ENCODE data around the gene CDK18.

Gene CDK18

DNA sequence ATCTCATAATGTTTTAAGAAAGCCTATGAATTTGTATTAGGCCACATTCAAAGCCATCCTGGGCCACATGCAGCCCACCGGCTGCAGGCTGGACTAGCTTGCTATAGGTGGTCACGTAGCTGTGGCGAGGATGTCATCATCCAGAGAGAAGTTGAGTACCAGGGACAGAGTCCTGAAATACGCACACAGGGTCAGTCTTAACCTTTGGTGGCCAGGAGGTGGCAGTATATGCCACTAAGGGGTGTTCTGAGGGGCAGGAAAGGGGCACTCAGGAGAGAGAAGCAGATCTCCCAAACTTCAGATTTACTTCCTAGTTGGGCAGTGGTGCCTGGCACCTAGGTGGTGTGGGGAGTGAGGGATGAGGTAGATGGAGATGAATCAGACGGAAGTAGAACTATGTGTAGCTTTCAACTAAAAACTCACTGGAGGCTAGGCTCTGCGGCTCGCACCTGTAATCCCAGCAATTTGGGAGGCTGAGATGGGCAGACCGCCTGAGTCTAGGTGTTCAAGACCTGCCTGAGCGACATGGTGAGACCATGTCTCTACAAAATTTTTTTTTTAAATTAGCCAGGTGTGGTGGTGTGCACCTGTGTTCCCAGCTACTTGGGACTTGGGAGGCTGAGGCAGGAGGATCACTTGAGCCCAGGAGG lies 16.3 kb upstream of the CDK18 start:
- TF ChIP-seq REST (IDR thresholded peaks at IDR 0.05; ENCODE audit: insufficient replicate concordance, low read depth) = peak; percentile 89
- no peak for TF ChIP-seq GABPA (IDR thresholded peaks at IDR 0.05; ENCODE audit: low read depth)
- TF ChIP-seq SPI1 (IDR thresholded peaks at IDR 0.05; ENCODE audit: borderline replicate concordance, low read depth) = no peak
- peak; percentile 80 for TF ChIP-seq CTCF (IDR thresholded peaks at IDR 0.05; ENCODE audit: insufficient read depth, low read length)
- no peak for TF ChIP-seq POLR2AphosphoS5 (IDR thresholded peaks at IDR 0.05; ENCODE audit: low read depth)
- no peak overlapping the region for H3K27ac ChIP-seq (replicated peaks)

GRCh38 chr1:205491794-205492193 lies 12.7 kb upstream of the CDK18 start:
- TF ChIP-seq GABPA (IDR thresholded peaks at IDR 0.05; ENCODE audit: low read depth) (no peak), CTCF (IDR thresholded peaks at IDR 0.05; ENCODE audit: insufficient read depth, low read length) (no peak), SPI1 (IDR thresholded peaks at IDR 0.05; ENCODE audit: borderline replicate concordance, low read depth) (no peak), POLR2AphosphoS5 (IDR thresholded peaks at IDR 0.05; ENCODE audit: low read depth) (no peak), REST (IDR thresholded peaks at IDR 0.05; ENCODE audit: insufficient replicate concordance, low read depth) (no peak)
- H3K4me3 ChIP-seq (replicated peaks; ENCODE audit: insufficient read depth, low read length) = no peak overlapping the region
- no peak for DNase-seq (ENCODE audit: low read depth in 1 of 2, low spot score in 1 of 2)
- H3K27ac ChIP-seq (replicated peaks) = no peak overlapping the region
- H3K27me3 ChIP-seq (ENCODE audit: insufficient read depth, poor library complexity, severe bottlenecking) = peaks cover 9% of the 10 kb centered on the region

More for the DNA sequence above, 16.3 kb upstream of the CDK18 start:
- H3K4me3 ChIP-seq (replicated peaks; ENCODE audit: insufficient read depth, low read length) = no peak overlapping the region
- DNase-seq (ENCODE audit: low read depth in 1 of 2, low spot score in 1 of 2) = peak in 1 of 2 experiments; percentile 34
- H3K27me3 ChIP-seq (ENCODE audit: insufficient read depth, poor library complexity, severe bottlenecking) = peaks cover 16% of the 10 kb centered on the region

GRCh38 chr1:205492201-205492667 lies 12.2 kb upstream of the CDK18 start:
- Histone ChIP-seq H3K4me3 (replicated peaks; ENCODE audit: insufficient read depth, low read length) (no peak overlapping the region), H3K27ac (replicated peaks) (no peak overlapping the region), H3K27me3 (ENCODE audit: insufficient read depth, poor library complexity, severe bottlenecking) (peaks cover 9% of the 10 kb centered on the region)
- TF ChIP-seq CTCF (IDR thresholded peaks at IDR 0.05; ENCODE audit: insufficient read depth, low read length) (no peak), GABPA (IDR thresholded peaks at IDR 0.05; ENCODE audit: low read depth) (no peak), SPI1 (IDR thresholded peaks at IDR 0.05; ENCODE audit: borderline replicate concordance, low read depth) (no peak), POLR2AphosphoS5 (IDR thresholded peaks at IDR 0.05; ENCODE audit: low read depth) (no peak), REST (IDR thresholded peaks at IDR 0.05; ENCODE audit: insufficient replicate concordance, low read depth) (no peak)
- no peak for DNase-seq (ENCODE audit: low read depth in 1 of 2, low spot score in 1 of 2)
